Measurements from ENCODE around the gene CYP27A1.

CYP27A1 gene

GRCh38 chr2:218832520-218832919 lies 50.6 kb downstream of the CYP27A1 start:
- H3K27ac ChIP-seq (ENCODE audit: poor library complexity, severe bottlenecking), result no peak overlapping the region
- no peak for TF ChIP-seq CTCF (IDR thresholded peaks at IDR 0.05; ENCODE audit: poor library complexity, severe bottlenecking)
- ATAC-seq (ENCODE audit: low read depth) (peak; percentile 90), DNase-seq (ENCODE audit: low spot score) (no peak)
- no peaks in the 10 kb centered on the region for H3K27me3 ChIP-seq (ENCODE audit: insufficient read depth, poor library complexity, severe bottlenecking)
- no peak overlapping the region for H3K4me3 ChIP-seq (ENCODE audit: severe bottlenecking)
- H3K36me3 ChIP-seq (ENCODE audit: low read depth), result no peaks in the 10 kb centered on the region
- no peaks in the 10 kb centered on the region for H3K9me3 ChIP-seq (ENCODE audit: severe bottlenecking)
- peaks cover 8% of the 10 kb centered on the region for H3K4me1 ChIP-seq (ENCODE audit: insufficient read depth, poor library complexity, severe bottlenecking)

DNA sequence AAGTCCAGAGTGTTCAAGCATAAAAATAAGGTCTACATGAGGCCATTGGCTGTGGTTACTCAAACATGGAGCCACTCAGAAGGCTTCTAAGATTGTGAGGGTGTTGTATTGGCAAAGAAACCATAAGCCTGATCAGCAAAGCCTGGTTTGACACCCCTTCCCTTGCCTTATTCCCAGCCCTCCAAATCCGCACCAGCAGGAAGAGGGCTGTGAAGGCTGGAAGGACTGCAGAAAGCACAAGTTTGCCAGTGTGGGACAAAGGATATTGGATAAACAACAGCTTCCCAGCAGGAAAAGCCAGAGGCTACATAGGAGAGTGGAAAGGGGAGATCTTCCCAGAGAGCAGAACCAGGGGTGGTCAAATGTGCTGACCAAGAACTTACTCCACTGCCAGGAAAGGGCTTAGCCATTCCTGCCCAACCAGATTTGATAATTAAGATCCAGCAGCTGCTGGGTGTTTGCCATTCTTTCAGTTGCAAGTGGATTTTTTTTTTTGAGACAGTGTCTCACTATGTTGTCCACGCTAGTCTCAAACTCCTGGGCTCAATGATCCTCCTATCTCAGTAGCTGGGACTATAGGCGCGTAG lies 51.2 kb downstream of the CYP27A1 start:
- H3K4me1 ChIP-seq (ENCODE audit: insufficient read depth, poor library complexity, severe bottlenecking), result peaks cover 8% of the 10 kb centered on the region
- ATAC-seq (ENCODE audit: low read depth), result no peak
- no peak overlapping the region for H3K27ac ChIP-seq (ENCODE audit: poor library complexity, severe bottlenecking)
- no peaks in the 10 kb centered on the region for H3K36me3 ChIP-seq (ENCODE audit: low read depth)
- H3K9me3 ChIP-seq (ENCODE audit: severe bottlenecking), result no peaks in the 10 kb centered on the region
- no peak for TF ChIP-seq CTCF (IDR thresholded peaks at IDR 0.05; ENCODE audit: poor library complexity, severe bottlenecking)
- no peak overlapping the region for H3K4me3 ChIP-seq (ENCODE audit: severe bottlenecking)
- no peak for DNase-seq (ENCODE audit: low spot score)
- H3K27me3 ChIP-seq (ENCODE audit: insufficient read depth, poor library complexity, severe bottlenecking), result no peaks in the 10 kb centered on the region

GRCh38 chr2:218834685-218835084 lies 52.7 kb downstream of the CYP27A1 start:
- Histone ChIP-seq H3K27me3 (ENCODE audit: insufficient read depth, poor library complexity, severe bottlenecking) (no peaks in the 10 kb centered on the region), H3K27ac (ENCODE audit: poor library complexity, severe bottlenecking) (no peak overlapping the region), H3K4me1 (ENCODE audit: insufficient read depth, poor library complexity, severe bottlenecking) (peaks cover 8% of the 10 kb centered on the region), H3K4me3 (ENCODE audit: severe bottlenecking) (no peak overlapping the region), H3K36me3 (ENCODE audit: low read depth) (no peaks in the 10 kb centered on the region), H3K9me3 (ENCODE audit: severe bottlenecking) (no peaks in the 10 kb centered on the region)
- DNase-seq (ENCODE audit: low spot score), result no peak
- no peak for TF ChIP-seq CTCF (IDR thresholded peaks at IDR 0.05; ENCODE audit: poor library complexity, severe bottlenecking)
- ATAC-seq (ENCODE audit: low read depth), result no peak; the same call in 2 of the 3 replicates

- Histone ChIP-seq H3K4me1 (ENCODE audit: insufficient read depth, poor library complexity, severe bottlenecking) (peaks cover 3% of the 10 kb centered on the region), H3K9me3 (ENCODE audit: severe bottlenecking) (no peaks in the 10 kb centered on the region), H3K4me3 (ENCODE audit: severe bottlenecking) (no peak overlapping the region), H3K36me3 (ENCODE audit: low read depth) (no peaks in the 10 kb centered on the region), H3K27me3 (ENCODE audit: insufficient read depth, poor library complexity, severe bottlenecking) (no peaks in the 10 kb centered on the region), H3K27ac (ENCODE audit: poor library complexity, severe bottlenecking) (no peak overlapping the region)
- DNase-seq (ENCODE audit: low spot score), result no peak
- no peak for TF ChIP-seq CTCF (IDR thresholded peaks at IDR 0.05; ENCODE audit: poor library complexity, severe bottlenecking)
- no peak for ATAC-seq (ENCODE audit: low read depth)
Observed at GRCh38 chr2:218837495-218837894, 55.5 kb downstream of the CYP27A1 start.

DNA sequence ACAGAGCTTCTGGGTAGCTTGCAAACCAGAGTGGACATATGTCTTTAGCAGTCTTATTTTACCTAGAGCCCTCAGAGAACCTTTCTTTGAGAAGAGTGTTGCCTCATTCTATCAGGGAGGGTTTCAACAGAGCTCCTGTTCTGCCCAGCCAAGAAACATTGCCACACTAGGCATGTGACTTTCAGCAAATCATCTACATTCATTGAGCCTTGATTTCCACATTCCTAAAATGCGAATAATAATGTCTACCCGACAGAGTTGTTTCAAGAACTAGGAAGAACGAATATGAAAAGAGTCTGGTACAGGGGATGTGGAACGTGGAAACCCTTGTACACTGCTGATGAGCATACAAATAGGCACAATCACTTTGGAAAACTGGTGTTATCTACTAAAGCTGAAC lies 57.5 kb downstream of the CYP27A1 start:
- Histone ChIP-seq H3K4me3 (ENCODE audit: severe bottlenecking) (no peak overlapping the region), H3K4me1 (ENCODE audit: insufficient read depth, poor library complexity, severe bottlenecking) (no peaks in the 10 kb centered on the region), H3K36me3 (ENCODE audit: low read depth) (no peaks in the 10 kb centered on the region), H3K27ac (ENCODE audit: poor library complexity, severe bottlenecking) (no peak overlapping the region), H3K9me3 (ENCODE audit: severe bottlenecking) (no peaks in the 10 kb centered on the region), H3K27me3 (ENCODE audit: insufficient read depth, poor library complexity, severe bottlenecking) (no peaks in the 10 kb centered on the region)
- TF ChIP-seq CTCF (IDR thresholded peaks at IDR 0.05; ENCODE audit: poor library complexity, severe bottlenecking), result no peak
- DNase-seq (ENCODE audit: low spot score) (no peak), ATAC-seq (ENCODE audit: low read depth) (no peak)
